Measurements from ENCODE around the gene ENTPD5. TPM values are rescaled to one million over a fixed set of nuclear protein-coding genes. Genes with fewer than 3 reads are reported as not detected.

The ENTPD5 gene
- total and polyA plus RNA-seq, 2 of the 4 experiments (the other 2 are of a cell fraction): 7.3 to 8.1 TPM

DNA sequence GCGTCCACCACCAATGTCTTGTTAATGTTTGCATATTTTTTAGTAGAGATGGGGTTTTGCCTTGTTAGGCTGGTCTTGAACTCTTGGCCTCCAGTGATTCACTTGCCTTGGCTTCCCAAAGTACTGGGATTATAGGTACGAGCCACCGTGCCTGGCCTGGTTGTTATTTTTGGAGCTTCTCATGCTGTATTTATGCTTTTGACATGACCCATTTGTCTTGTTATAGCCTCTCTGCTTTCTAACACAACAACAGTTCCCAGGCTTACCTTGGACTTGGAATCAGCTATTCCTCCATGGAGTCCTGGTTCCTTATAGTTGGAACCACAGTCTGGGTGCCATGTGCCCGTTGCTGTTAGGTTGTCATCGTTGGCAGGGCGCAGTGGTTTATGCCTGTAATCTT lies 102.8 kb downstream of the ENTPD5 start:
- Histone ChIP-seq H2BK15ac (ENCODE audit: low read depth, low read length) (no peak overlapping the region), H3K9me1 (ENCODE audit: insufficient read depth, low read length) (peaks cover 6% of the 10 kb centered on the region; the same call in 1 of the 2 replicates), H3K18ac (ENCODE audit: low read depth, low read length) (no peak overlapping the region), H4K5ac (ENCODE audit: low read depth, low read length) (no peak overlapping the region), H2BK120ac (ENCODE audit: low read depth, low read length) (no peak overlapping the region), H2BK5ac (ENCODE audit: low read depth, low read length, poor library complexity, severe bottlenecking) (no peak overlapping the region), H4K91ac (ENCODE audit: insufficient read depth, low read depth, low read length) (no peak overlapping the region), H3K36me3 (ENCODE audit: control insufficient read depth, insufficient read depth, low read length) (peaks cover 32% of the 10 kb centered on the region), H3K79me1 (ENCODE audit: low read depth in 1 of 2, low read length in 2 of 2) (peaks cover 39 to 52% of the 10 kb centered on the region in 2 experiments), H3K4me1 (ENCODE audit: control insufficient read depth, insufficient read depth, low read length) (no peaks in the 10 kb centered on the region), H4K20me1 (ENCODE audit: insufficient read depth, low read length) (peaks cover 9% of the 10 kb centered on the region), H2AK5ac (ENCODE audit: low read depth, low read length) (no peak overlapping the region), H3K4ac (ENCODE audit: low read depth, low read length) (no peak overlapping the region), H2AFZ (replicated peaks; ENCODE audit: low read length, poor library complexity) (no peak overlapping the region), H2AK9ac (replicated peaks; ENCODE audit: low read depth, low read length, poor library complexity) (no peak overlapping the region), H3K4me2 (ENCODE audit: low read depth, low read length) (no peak overlapping the region), H3K14ac (replicated peaks; ENCODE audit: low read depth, low read length) (no peak overlapping the region), H3K9me3 (ENCODE audit: control insufficient read depth, insufficient read depth, low read length) (no peaks in the 10 kb centered on the region), H3K4me3 (ENCODE audit: insufficient read depth, low read depth, low read length) (no peak overlapping the region), H3K56ac (ENCODE audit: extremely low read depth, insufficient read depth, low read length) (no peak overlapping the region), H3K23ac (ENCODE audit: low read depth, low read length) (no peak overlapping the region), H4K8ac (ENCODE audit: low read depth in 2 of 2, low read length in 2 of 2) (no peak overlapping the region), H3K9ac (ENCODE audit: low read depth, low read length) (no peak overlapping the region), H3K27me3 (ENCODE audit: control insufficient read depth, insufficient read depth, low read length) (no peaks in the 10 kb centered on the region), H3K27ac (ENCODE audit: insufficient read depth, low read length) (no peak overlapping the region), H2BK20ac (ENCODE audit: low read depth, low read length) (no peak overlapping the region)
- DNase-seq (no peak), ATAC-seq (ENCODE audit: low read depth) (no peak)
- CTCF ChIA-PET: no interaction called here
- 82% methylated on average over 2 of the region's 6 CpGs; no CpG with 5 or more reads in 1 of the 2 experiments for WGBS, 2 experiments (ENCODE audit: extremely low coverage in 2 of 2, insufficient read length in 1 of 2)
- intact Hi-C loops (cut with micrococcal nuclease) (no loop called here), in situ Hi-C loops (cut with MboI; ENCODE audit: low sequenced_read_pairs) (no loop called here), dilution Hi-C loops (cut with HindIII; ENCODE audit: low sequenced_read_pairs, unreplicated experiment) (no loop called here)
- no TSS peak for BruUV-seq (replicated peaks)
- POLR2A ChIA-PET (ENCODE audit: unreplicated experiment): no interaction called here
- TF ChIP-seq NFE2L2 (IDR thresholded peaks at IDR 0.05; ENCODE audit: low read depth, low read length) (no peak), POLR2A (IDR thresholded peaks at IDR 0.05; ENCODE audit: low read depth, low read length) (no peak), SMC3 (IDR thresholded peaks at IDR 0.05; ENCODE audit: low read depth, low read length) (no peak), RCOR1 (IDR thresholded peaks at IDR 0.05; ENCODE audit: insufficient replicate concordance, low read length) (no peak), CEBPB (IDR thresholded peaks at IDR 0.05; ENCODE audit: low read depth, low read length) (no peak)
